Measurements from ENCODE around the gene IPO9. TPM values are rescaled to one million over a fixed set of nuclear protein-coding genes. Genes with fewer than 3 reads are reported as not detected.
A peak's percentile ranks its signal among the peaks of the same experiment; 100 is the strongest.

Gene IPO9
- 10 to 100 TPM; 64.6 to 67.5 TPM for total RNA-seq

DNA sequence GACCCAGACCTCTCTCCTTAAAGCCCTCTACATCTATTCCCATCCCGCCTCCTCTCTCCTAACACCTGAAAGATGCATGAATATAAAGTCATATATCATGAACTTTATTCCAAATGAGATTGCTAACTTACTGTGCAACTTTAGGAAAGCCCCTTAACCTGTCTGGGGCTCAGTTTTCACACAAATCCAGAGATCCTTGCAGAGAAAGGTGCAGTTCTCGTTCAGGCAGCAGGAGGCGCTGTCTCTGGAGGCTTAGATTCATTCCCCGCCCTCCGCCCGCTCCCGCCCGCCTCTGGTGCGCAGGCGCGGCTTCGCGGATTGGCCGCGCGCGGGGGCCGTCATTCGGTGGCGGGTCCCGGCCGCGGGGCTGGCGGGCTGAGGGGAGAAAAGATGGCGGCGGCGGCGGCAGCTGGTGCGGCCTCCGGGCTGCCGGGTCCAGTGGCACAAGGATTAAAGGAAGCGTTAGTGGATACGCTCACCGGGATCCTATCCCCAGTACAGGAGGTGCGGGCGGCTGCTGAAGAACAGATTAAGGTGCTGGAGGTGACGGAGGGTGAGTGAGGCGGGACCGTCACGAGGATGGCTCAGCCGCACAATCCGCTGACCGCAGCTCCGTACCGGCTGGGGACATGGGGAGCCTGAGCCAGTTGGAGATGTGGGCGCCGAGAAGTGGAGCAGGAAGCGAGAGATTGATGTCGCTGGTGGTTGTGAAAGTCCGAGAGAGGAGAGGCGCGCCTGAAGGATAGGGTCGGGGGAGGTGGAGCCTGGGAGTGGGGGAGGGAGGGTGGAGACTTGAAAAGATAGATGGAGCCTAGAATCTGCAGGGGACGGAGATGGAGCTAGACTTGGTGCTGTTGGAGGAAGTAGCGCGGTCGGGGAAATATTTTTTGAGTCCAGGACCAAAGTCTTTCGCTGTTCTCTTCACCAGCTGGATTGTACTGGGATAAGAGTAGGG lies at the start of gene IPO9:
Gene IPO9 (plus strand): TSS at position 338 of the 955 bp plus-strand sequence. CDS start 53 bp downstream, at position 391.
- intact Hi-C loops (cut with micrococcal nuclease): no loop called here
- POLR2A ChIA-PET: interaction anchor here (0.6 to 1.5 kb wide), 10 partner anchors 10 to 513 kb away, joined by 3 to 7 read pairs (median 4); partner anchors contain the start of genes PTPN7, RNPEP and UBE2T

DNA sequence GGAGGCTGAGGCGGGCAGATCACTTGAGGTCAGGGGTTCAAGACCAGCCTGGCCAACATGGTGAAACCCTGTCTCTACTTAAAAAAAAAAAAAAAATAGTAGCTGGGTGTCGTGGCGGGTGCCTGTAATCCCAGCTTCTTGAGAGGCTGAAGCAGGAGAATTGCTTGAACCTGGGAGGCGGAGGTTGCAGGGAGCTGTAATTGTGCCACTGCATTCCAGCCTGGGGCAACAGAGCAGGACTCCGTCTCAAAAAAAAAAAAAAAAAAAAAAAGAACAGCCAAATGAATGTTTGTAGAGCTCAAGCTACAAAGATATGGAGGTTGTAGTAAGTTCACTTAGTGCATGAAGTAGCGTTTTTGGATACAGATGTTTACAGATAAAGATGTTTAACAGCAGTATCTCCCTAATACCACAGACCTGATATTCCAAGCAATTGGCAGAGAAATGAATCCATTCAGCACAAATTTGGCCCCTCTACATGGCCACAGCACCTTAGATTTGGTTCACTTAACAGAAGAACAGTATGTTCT lies 49.5 kb upstream of the IPO9 start:
- H3K4me1 Mint-ChIP-seq (ENCODE audit: low read depth): no peaks in the 10 kb centered on the region
- no peaks in the 10 kb centered on the region for H3K36me3 Mint-ChIP-seq (ENCODE audit: low read depth)
- no peak overlapping the region for H3K27ac Mint-ChIP-seq
- no peak for ATAC-seq
- ChIA-PET POLR2A (no interaction called here), CTCF (interaction anchor here (2.2 to 4.4 kb wide), 2 partner anchors 14 to 70 kb away, joined by 9 to 25 read pairs; no protein-coding TSS in a partner anchor)
- intact Hi-C loops (cut with micrococcal nuclease): no loop called here
- DNase-seq: no peak
- no peaks in the 10 kb centered on the region for H3K9me3 Mint-ChIP-seq
- no peak for TF ChIP-seq CTCF (IDR thresholded peaks at IDR 0.05)
- no peaks in the 10 kb centered on the region for H3K27me3 Mint-ChIP-seq
- no peak overlapping the region for H3K4me3 Mint-ChIP-seq

More for the DNA sequence above, at the start of gene IPO9:
- Mint-ChIP-seq H3K4me3 (peak within 1 kb of the TSS; percentile 95), H3K27me3 (no peaks in the 10 kb centered on the region), H3K4me1 (ENCODE audit: low read depth) (peaks cover 39% of the 10 kb centered on the region), H3K9me3 (no peaks in the 10 kb centered on the region), H3K36me3 (ENCODE audit: low read depth) (peaks cover 19% of the 10 kb centered on the region), H3K27ac (peak within 1 kb of the TSS; percentile 99)
- peak; percentile 98 for DNase-seq
- CTCF ChIA-PET: interaction anchor here (0.7 to 2.5 kb wide), 18 partner anchors 8 to 317 kb away, joined by 3 to 13 read pairs (median 4); no protein-coding TSS in a partner anchor
- TF ChIP-seq CTCF (IDR thresholded peaks at IDR 0.05): peak; percentile 98
- peak; percentile 96 for ATAC-seq

DNA sequence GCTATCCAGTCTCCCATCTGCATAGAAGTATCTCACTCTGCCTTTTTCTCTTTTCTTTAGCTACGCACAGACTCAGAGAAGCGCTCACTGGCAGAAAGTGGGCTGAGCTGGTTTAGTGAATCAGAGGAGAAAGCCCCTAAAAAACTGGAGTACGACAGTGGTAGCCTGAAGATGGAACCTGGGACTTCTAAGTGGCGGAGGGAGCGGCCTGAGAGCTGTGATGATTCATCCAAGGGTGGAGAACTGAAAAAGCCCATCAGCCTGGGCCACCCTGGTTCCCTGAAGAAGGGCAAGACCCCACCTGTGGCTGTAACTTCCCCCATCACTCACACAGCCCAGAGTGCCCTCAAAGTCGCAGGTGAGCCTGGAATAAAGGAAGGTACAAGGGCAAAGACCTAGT lies 48.0 kb upstream of the IPO9 start:
- H3K27me3 Mint-ChIP-seq: no peaks in the 10 kb centered on the region

GRCh38 chr1:201781437-201781836 lies 47.5 kb upstream of the IPO9 start:
- H3K4me1 Mint-ChIP-seq (ENCODE audit: low read depth): no peaks in the 10 kb centered on the region
- ATAC-seq (no peak), DNase-seq (no peak)
- no peak for TF ChIP-seq CTCF (IDR thresholded peaks at IDR 0.05)
- H3K27ac Mint-ChIP-seq: no peak overlapping the region
- ChIA-PET CTCF (interaction anchor here (2.3 to 4.4 kb wide), 2 partner anchors 12 to 72 kb away, joined by 11 to 25 read pairs; no protein-coding TSS in a partner anchor), POLR2A (no interaction called here)
- H3K27me3 Mint-ChIP-seq: no peaks in the 10 kb centered on the region
- H3K4me3 Mint-ChIP-seq: no peak overlapping the region
- H3K36me3 Mint-ChIP-seq (ENCODE audit: low read depth): no peaks in the 10 kb centered on the region
- intact Hi-C loops (cut with micrococcal nuclease): no loop called here
- H3K9me3 Mint-ChIP-seq: no peaks in the 10 kb centered on the region

More for the DNA sequence above, 48.0 kb upstream of the IPO9 start:
- DNase-seq (no peak), ATAC-seq (no peak)
- no peak for TF ChIP-seq CTCF (IDR thresholded peaks at IDR 0.05)
- CTCF ChIA-PET: interaction anchor here (2.3 to 4.4 kb wide), 2 partner anchors 13 to 72 kb away, joined by 11 to 25 read pairs; no protein-coding TSS in a partner anchor
- H3K4me3 Mint-ChIP-seq: no peak overlapping the region
- intact Hi-C loops (cut with micrococcal nuclease): no loop called here
- no peak overlapping the region for H3K27ac Mint-ChIP-seq
- no peaks in the 10 kb centered on the region for H3K9me3 Mint-ChIP-seq
- no peaks in the 10 kb centered on the region for H3K4me1 Mint-ChIP-seq (ENCODE audit: low read depth)
- POLR2A ChIA-PET: no interaction called here
- no peaks in the 10 kb centered on the region for H3K36me3 Mint-ChIP-seq (ENCODE audit: low read depth)

All from activated CD8-positive, alpha-beta T cell treated with anti-CD3 and anti-CD28 coated beads for 36 hours (primary cell).